Cerebellar nuclear complex (tissue), 1 donor: ENCODE measurements around the gene TBRG4.
"Not testable (repeated sequence)": the region's sequence is repeated elsewhere in the genome, so short reads cannot be mapped to it uniquely, and the experiment has no call there.

Experiments
- DNase-seq, 2 experiments: peaks; one replicate each; lab custom pipeline; 2025; lab: John Stamatoyannopoulos, UW

Gene TBRG4

DNA sequence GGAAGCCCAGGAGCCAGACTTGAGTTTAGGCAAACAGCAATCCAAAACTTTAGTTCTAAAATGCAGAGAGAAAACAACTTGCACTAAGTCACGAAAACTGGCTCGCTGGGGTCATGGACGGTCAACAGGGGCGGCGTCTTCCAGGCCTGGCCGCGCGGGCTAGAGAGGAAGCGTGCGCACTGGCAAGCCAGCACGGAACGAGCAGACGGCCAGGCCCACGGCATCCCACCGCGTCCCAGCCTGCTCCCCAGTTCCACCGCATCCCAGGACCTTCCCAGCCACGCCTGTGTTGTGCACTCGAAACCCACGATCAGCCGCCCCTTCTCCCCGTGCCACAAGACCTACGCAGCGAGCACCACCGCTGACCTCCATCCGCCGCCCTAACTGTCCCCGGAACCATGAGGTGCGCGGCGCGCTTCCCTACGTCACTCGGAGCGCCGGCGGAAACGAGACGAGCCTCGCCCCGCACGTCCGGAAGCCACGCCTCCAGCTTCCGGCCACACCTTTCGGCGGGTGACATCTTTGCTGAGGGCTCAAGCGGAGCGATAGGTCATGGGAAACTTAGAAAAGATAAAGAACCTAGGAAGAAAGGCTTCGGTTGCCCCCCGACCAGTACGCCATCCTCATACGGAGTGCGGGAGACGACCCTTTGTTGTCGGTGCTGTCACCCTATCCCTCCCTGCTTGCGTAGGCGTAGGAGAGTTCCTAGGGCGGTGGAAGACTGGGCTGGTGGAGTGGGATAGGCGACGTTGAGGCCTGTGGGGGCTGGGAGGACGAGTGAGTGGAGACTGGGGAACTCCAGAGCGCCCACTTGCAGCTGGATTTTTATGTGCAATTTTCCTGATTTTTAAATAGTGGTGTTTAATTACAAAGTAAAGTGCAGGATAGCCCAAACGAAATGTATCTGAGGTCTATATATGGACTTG, at the start of gene TBRG4:
TSS of gene TBRG4 (minus strand) at position 400 of the 926 bp plus-strand sequence. CDS start 2,460 bp downstream, outside the sequence.
- peak; percentile 33 to 61 for DNase-seq

GRCh38 chr7:45161138-45161537, 49.6 kb upstream of the TBRG4 start:
- no peak for DNase-seq

DNA sequence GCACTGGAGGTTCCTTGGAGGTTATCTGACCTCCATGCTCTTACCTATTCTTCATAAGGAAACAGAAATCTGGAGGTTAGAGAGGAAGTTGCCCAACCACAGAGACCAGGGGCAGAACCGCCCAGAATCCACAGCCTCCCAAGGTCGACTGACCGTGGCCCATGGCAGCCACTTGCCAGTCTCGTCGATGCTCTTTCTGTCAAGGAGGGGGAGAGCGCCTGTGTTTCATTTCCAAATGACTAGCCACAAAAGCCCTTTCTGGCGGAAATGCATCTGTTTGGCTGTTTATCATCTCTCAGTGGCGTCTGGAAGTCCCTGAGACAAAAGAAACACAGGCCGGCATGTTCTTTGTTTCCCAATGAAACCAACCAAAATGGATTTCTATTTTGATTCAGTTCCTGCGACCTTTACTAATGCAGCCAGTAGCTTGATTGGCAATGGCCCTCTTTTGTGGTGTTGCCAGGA, 49.0 kb upstream of the TBRG4 start:
- no peak for DNase-seq

DNA sequence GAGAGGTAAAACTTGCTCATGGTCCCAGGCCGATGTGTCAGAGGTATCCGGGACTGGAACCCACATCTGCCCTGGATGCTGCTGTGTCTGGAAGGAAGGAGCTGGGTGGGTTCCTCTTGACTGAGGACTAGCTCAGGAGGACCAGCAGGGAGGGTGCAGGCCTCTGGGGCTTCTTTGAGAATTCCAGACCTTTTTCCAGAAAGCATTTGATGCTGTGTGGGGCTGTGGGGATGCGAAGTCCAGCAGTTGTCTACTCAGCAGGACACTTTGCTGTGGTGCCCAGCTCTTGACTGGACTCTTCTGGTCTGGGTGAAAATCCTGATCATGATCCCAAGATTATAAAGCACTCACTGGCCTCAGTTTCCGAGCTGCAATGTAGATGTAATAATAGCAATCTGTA, 47.8 kb upstream of the TBRG4 start:
- DNase-seq, result no peak

DNA sequence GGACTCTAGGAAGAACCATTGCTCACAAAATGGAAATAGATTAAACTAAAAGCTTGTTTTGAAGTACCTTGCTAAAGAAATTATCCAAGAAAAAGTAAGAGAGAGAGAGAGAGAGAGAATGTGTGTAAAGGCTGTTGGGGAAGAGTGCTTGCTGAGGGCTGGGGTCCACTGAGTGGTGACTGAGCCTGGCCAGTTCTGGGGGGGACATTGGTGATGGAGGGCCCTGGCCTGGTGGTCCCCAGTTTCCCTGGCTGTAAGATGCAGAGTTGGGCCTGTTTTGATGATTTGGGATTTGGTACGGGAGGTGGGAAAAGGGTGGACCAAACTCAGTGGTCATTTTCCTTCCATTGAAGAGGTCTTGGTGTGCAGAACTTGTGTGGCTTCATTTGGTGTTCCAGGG, 47.0 kb upstream of the TBRG4 start:
- no peak for DNase-seq

GRCh38 chr7:45157653-45158401, 46.3 kb upstream of the TBRG4 start, which contains the start of gene RAMP3:
TSS of gene RAMP3 (plus strand) at chr7:45157791. CDS start at chr7:45157829, 38 bp downstream.
- no peak for DNase-seq

GRCh38 chr7:45157286-45157652, 45.8 kb upstream of the TBRG4 start:
- no peak for DNase-seq

DNA sequence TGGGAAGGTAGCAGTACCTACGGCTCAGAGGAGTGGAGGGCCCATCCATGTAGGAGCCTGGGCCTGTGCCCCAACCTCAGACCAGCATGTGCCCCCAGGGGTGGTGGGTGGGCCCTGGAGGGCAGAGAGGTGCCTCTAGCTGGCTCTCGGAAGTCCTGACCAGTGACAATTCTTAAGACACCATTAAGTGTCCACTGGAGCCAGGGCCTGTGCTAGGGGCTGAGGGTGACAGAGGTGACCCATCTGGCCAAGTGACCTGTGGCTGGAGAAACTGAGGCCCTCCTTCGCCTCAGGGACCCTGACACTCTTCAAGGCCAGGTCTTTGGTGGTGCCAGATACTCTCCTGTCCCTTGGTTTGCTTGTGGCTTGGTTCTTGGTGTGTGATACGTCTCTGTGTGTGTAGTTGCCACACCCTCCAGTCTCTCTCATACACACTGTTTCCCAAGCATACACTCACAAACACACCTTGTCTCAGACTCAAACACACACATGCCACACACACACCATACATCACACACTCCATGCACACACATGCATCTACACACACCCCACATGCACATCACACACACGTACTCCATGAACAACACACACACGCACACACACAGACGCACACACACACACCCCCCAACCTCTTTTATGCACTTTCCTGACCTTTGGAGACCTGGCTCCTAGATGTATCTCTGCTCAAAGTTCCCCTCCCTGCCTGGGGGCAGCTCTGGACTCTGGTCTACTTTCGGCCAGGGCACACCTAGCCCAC, 45.2 kb upstream of the TBRG4 start:
- DNase-seq, result no peak

- DNase-seq, result no peak
These were observed 44.4 kb upstream of the TBRG4 start for GRCh38 chr7:45155941-45156340.

DNA sequence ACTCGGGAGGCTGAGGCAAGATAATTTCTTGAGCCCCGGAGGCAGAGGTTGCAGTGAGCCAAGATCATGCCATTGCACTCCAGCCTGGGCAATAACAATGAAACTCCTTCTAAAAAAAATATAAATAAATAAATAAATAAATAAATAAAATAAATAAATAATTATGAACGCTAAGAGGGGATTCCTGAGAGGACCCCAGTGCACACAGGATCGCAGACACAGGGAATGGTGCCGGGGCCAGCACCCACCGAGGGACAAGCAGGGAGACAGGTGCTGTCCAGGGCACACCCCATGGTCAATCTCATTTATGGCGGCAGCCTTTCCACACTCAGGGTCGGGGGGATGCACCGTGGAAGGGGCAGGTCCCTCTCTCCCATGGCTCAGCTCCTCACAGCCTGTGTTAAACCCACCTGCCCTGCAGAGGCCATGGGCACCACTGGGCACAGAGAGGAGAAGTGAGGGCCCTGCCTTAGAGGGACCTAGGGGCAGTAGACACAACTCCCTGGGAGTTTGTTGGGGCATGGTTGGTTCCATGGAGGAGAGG, 43.9 kb upstream of the TBRG4 start:
- no peak for DNase-seq

DNA sequence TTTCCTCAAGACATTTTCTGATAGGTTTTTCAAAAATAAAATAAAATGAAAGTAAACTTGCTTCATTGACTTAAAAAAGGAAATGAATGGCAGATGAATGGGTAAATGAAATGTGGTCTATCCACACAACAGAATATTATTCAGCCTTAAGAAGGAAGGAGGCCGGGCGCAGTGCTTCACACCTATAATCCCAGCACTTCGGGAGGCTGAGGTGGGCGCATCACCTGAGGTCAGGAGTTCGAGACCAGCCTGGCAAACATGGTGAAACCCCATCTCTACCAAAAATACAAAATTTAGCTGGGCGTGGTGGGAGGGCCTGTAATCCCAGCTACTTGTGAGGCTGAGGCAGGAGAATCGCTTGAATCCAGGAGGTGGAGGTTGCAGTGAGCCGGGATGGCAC, 42.4 kb upstream of the TBRG4 start:
- DNase-seq, result not testable (repeated sequence)

DNA sequence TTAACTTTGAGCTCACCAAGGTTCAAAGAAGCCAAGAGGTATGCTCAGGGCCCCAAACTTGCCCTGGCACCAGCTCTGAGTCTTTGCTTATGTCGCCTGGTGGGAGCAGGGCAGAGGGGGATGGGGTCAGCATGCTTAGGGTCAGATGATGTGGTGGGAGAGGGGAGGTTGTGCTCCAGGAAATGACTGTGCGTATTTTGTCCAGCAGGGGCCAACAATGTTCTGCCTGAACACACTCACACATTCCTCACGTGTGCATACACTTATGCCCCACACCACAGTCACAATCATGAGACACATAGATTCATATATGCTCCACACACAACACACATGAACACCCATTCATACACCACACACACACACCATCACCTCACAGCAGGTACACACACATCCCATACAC, 41.7 kb upstream of the TBRG4 start:
- DNase-seq, result no peak

DNA sequence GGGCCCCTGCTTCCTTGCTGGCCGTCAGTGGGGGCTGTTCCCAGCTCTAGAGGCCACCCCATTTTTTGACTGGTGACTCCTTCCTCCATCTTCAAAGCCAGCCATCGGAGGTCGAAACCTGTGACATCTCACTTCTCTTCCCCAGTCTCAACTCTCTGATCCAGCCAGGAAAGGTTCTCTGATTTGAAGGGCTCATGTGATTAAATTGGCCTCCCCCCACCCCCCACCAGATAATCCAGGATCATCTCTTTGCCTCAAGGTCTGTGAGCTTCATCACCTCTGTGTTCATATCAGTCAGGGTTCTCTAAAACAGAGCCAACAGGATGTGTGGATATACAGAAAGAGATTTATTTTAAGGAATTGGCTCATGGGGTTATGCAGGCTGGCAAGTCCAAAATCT, 40.5 kb upstream of the TBRG4 start:
- DNase-seq, result no peak

DNA sequence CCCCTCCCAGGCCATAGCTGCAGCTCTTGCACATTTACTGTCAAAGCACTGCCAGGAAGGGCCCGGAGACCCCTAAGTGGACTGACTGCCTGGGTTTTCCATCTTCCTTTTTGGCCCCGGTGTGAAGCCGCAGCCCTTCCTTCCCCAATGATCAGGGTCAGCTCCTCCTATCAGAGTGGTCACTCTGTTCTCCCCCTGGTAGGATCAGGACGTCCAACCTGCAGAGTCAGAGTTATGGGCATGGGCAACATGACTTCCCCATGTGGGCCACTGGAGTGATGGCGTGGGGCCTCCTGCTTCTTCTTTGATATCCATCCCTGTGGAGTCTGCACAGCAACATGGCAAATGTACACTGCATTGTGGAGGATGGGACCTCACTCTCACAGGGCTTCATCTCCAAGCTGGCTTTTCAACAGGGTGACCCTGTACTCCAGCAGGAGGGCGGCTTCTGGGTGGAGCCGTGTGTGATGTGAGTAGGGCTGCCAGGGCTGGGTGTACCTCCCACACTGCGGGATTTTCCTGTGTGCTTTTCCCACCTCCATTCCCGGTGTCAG, 39.7 kb upstream of the TBRG4 start:
- no peak for DNase-seq

GRCh38 chr7:45150199-45150598, 38.7 kb upstream of the TBRG4 start:
- DNase-seq, result no peak

DNA sequence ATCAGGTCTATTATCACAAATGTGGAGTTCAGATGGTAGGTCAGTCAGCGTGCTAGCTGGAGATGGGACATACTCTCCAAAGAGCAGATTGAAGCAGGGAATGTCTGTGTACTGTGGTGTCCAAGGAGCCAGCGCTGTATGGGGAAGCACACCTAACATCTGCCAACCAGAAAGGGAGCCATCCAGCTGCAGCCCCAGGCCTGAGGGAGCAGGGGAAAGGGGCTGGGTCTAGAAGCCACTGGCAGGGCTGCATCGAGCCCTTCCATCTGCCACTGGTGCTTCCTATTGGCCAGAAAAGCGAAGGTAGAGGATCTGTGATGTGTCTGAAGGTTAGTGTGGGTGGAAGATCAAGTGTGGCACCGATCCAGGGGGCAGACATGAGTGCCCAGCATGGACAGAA, 38.1 kb upstream of the TBRG4 start:
- no peak for DNase-seq

DNA sequence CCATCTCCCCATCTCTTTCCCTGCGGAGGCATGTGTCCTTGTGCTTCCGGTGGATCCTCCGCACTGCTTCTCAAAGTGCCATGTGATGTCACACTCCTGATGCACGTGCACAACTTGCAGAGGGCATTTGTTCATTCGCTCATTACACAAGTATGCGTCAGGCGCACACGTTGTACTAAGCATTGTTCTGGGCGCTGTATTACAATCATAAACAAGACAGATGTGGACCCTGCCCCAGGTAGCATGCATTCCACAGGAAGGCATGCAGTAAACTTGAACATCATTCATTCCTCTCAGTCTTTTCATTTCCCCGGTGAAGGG, 37.1 kb upstream of the TBRG4 start:
- DNase-seq, result no peak

DNA sequence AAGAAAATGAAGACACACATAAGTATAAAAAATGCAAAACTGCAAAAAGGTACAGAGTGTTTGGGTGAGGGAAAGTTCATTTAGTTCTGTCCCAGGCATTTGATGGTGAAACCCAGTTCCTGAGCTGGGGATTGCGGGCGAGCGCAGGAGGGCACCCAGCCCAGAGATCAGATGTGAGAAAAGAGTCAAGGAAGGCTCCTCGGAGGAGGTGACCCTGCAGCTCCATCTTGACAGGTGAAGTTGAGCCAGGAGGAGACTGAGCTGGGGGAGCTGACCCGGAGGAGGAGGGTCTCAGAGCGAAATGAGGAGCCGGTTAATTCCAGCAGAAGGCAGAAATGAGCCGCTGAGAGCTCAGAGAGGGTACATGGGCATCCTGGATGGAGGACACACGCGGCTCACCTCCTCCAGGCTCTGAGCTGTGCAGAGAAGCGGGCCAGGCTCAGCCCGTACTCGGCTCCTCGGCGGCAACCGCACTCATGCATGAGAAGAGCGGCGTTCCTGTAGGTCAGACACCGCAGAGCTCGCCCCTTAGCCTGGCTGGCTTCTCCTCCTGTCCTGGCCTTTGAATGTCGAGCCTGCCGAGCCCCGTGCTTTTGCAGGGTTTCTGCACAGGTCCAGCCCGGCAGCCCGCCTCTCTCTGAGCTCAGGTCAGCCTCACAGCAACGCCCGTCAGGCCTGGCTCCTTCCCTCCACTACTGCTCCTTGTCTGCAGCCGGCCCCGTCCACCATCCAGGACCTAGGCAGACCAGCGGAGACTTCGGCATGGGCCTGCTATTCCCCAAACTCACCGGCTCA, 36.6 kb upstream of the TBRG4 start:
- DNase-seq, result no peak

GRCh38 chr7:45146531-45147379, 35.3 kb upstream of the TBRG4 start:
- no peak for DNase-seq

DNA sequence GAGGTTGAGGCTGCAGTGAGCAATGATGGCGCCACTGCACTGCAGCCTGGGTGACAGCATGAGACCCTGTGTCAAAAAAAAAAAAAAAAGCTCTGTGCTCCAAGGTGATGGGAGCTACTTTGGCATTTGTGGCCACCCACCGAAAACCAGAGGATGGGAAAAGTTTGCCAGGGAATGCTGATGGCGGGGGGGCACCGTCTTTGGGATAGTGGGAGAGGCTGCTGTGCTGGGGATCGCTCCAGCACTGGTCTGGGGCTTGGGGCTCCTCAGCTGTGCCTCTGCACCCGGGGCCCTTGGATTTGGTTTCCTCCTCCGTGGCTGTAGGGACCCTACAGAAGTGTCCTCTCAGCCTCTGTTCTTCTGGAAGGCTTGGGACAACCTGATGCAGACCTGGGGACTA, 34.4 kb upstream of the TBRG4 start:
- no peak for DNase-seq
